Right lung (tissue), 5 donors: Measurements from ENCODE around the gene KBTBD4. TPM values are rescaled to one million over a fixed set of nuclear protein-coding genes. Genes with fewer than 3 reads are reported as not detected.
"Not testable (repeated sequence)": the region's sequence is repeated elsewhere in the genome, so short reads cannot be mapped to it uniquely, and the experiment has no call there.

ENCODE experiments used
- DNase-seq, 2 donors: peaks; one replicate each; pipeline ENCODE4 v3.0.0-alpha.2; 2013
- polyA plus RNA-seq, 5 donors: library from polyadenylated mRNA; unstranded; fragments of 120-200 nt; gene quantifications; one replicate each; pipeline versions ENCODE4 v1.2.1 to v1.2.3, GENCODE V29; 2013; ENCODE audit warnings: inconsistent platforms in 1 of 5, low replicate concordance in 1 of 5; ENCODE audit not compliant: insufficient read length in 5 of 5, insufficient read depth in 1 of 5

Gene KBTBD4
- polyA plus RNA-seq, 5 donors, result 19.5 to 20.5 (median 19.9) TPM

DNA sequence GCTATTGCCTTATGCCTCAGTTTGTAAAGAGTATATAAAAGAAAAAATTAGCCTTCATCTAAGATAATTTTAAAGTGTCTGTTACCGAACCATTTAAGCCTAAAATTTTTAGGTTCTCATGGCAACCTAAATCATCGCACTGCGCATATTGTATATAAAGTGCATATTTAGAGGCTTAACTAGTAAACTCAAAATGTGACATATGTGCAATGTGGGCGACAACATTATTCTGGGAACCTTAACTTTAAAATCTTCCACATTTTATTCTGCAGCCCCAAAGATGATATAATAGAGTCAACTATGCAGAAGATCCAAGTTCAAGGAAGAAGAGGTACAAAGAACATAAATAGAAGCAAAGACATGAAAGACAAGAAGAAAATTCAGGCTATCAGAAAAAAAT is 48.8 kb downstream of the KBTBD4 start:
- DNase-seq, result no peak

DNA sequence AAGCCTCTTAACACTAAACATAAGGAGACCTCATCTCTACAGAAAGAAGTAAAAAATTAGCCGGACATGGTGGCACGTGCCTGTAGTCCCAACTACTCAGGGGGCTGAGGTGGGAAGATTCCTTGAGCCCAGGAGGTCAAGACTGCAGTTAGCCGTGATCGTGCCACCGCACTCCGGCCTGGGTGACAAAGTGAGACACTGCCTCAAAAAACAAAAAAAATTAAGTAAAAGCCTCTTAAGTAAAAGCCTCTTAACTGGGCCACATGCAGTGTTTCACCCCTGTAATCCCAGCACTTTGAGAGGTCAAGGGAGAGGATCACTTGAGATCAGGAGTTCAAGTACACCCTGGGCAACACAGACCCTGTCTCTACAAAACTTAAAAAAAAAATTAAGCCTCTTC is 51.6 kb downstream of the KBTBD4 start:
- DNase-seq, result no peak

DNA sequence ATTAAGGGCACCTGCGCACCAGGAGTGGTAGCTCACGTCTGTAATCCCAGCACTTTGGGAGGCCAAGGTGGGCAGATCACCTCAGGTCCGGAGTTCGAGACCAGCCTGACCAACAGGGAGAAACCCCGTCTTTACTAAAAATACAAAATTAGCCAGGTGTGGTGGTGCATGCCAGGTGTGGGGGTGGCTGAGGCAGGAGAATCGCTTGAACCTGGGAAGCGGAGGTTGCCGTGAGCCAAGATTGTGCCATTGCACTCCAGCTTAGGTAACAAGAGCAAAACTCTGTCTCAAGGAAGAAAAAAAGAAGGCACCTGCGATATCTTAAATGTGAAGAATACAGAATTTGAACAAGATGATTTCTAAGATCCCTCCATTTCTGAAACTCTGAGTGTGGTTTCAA is 52.7 kb downstream of the KBTBD4 start:
- not testable (repeated sequence) for DNase-seq

DNA sequence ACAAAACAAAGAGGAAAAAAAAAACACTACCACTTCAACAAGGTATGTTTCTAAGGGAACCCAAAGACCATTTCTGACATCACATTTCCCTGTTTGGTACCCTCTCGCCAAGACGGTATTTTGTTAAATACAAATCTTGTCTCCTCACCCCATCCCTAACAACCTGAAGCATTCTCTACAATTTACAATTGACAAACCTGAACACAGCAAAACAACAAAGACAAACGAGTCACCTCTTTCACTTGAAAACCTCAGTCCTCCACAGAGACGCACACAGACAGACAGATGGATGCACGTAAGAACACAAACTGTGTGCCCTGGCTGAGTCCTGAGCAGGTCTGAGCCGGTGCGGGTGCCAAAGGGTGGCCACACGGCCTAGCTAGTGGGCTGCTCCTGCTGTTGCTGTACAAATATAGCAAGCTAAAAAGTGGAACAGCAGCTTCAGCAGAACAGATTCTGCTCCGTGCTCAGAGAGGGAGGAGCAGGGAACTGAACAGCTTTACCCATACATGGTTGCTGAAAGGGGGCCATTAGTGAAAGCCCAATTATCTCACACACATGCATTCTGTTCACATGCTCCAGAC is 54.4 kb downstream of the KBTBD4 start:
- no peak for DNase-seq

DNA sequence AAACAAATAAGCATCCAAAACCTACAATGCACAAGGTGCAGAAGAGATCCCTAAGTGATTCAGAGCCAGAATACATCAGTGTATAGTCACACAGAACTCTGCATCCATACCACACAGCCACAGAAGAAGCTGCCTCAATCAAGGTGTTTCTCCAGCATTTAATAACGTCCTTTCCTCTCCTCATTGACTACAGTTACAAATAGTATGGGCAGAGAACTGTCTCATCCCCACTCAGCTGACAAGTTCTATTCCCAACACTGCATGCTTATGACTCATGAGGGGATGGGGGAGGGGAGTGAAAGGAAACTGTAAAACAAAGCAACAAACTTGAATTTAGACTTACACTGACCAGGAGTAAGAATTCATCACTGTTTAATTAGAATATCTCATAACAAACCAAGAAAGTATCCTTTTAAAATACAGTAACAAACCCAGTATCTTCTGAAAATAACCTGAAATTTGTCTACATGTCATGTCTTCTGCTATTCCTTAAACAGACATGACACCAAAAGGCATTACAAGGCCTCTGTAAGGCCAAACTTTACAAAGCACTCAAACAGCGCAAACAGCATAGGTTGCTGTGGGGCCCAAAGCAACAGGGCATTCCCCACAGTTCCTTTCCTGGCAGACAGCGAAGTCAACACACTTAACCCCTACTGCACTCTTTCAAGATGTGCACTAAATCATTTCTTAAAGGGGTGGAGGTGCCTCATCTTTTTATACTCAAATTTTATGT is 55.1 kb downstream of the KBTBD4 start:
- DNase-seq, result peak; percentile 32

Other genes with a start within 250 kb of the KBTBD4 start
- gene MYBPC3, start 226.3 kb downstream of the KBTBD4 start, polyA plus RNA-seq, result under 1 TPM in 1 of 5 donors, not detected in 4; 0.03 TPM
- gene SPI1, start 200.4 kb downstream of the KBTBD4 start, polyA plus RNA-seq, result 1 to 10 TPM; 4.0 to 8.8 (median 5.2) TPM
- 10 to 100 TPM; 23.0 to 54.0 (median 35.4) TPM for gene SLC39A13, start 170.4 kb downstream of the KBTBD4 start, polyA plus RNA-seq
- 100 to 1,000 TPM; 120 to 156 (median 139) TPM for gene PSMC3, start 152.5 kb downstream of the KBTBD4 start, polyA plus RNA-seq
- 1 to 10 TPM in 1 of 5 donors, under 1 TPM in 4; 0.29 to 5.1 (median 0.37) TPM for gene RAPSN, start 129.8 kb downstream of the KBTBD4 start, polyA plus RNA-seq
- gene CELF1, start 25.8 kb downstream of the KBTBD4 start, polyA plus RNA-seq, result 100 to 1,000 TPM in 1 of 5 donors, 10 to 100 TPM in 4; 70.6 to 103 (median 85.1) TPM
- 10 to 100 TPM; 35.0 to 53.6 (median 38.1) TPM for gene PTPMT1, start 13.4 kb downstream of the KBTBD4 start, polyA plus RNA-seq
- 100 to 1,000 TPM; 101 to 116 (median 108) TPM for gene NDUFS3, start 104 bp upstream of the KBTBD4 start, polyA plus RNA-seq
- under 1 TPM; 0.08 to 0.30 (median 0.24) TPM for gene FAM180B, start 7.7 kb upstream of the KBTBD4 start, polyA plus RNA-seq
- gene C1QTNF4, start 15.4 kb upstream of the KBTBD4 start, polyA plus RNA-seq, result 1 to 10 TPM; 2.6 to 8.1 (median 3.5) TPM
- 10 to 100 TPM; 54.0 to 69.7 (median 62.9) TPM for gene MTCH2, start 63.6 kb upstream of the KBTBD4 start, polyA plus RNA-seq
- 10 to 100 TPM in 3 of 5 donors, 1 to 10 TPM in 2; 7.7 to 15.8 (median 10.6) TPM for gene AGBL2, start 136.4 kb upstream of the KBTBD4 start, polyA plus RNA-seq
- gene FNBP4, start 188.4 kb upstream of the KBTBD4 start, polyA plus RNA-seq, result 100 to 1,000 TPM; 157 to 249 (median 220) TPM